Stomach (tissue), 4 donors: ENCODE data around the gene PYY.

ENCODE experiments used
- CTCF ChIP-seq, 7 experiments: fragments of 450-650 bp in 4 of 7; fragments of 200-600 bp in 3 of 7; sonication (generic) in 3 of 7; IDR thresholded peaks; one replicate each; pipeline ENCODE4 v1.5.1; 2016 to 2019; ENCODE audit warnings: antibody characterized with exemption in 7 of 7, control low read depth in 2 of 7, mild to moderate bottlenecking in 1 of 7
- EP300 ChIP-seq: sonication (generic); formaldehyde crosslinking; IDR thresholded peaks from one replicate; pipeline ENCODE4 v1.6.1; 2017; ENCODE audit warnings: antibody characterized with exemption
- POLR2A ChIP-seq, 4 donors: fragments of 450-650 bp; IDR thresholded peaks; one replicate each; pipeline ENCODE4 v1.6.1; 2016; ENCODE audit warnings: antibody characterized with exemption in 4 of 4, control low read depth in 2 of 4, mild to moderate bottlenecking in 1 of 4, moderate library complexity in 1 of 4
- POLR2AphosphoS5 ChIP-seq, 3 donors: sonication (generic); formaldehyde crosslinking; IDR thresholded peaks; one replicate each; pipeline ENCODE4 v1.6.1; 2016; ENCODE audit warnings: antibody characterized with exemption in 3 of 3

GRCh38 chr17:44002141-44002848 lies 48.6 kb upstream of the PYY start:
- TF ChIP-seq POLR2AphosphoS5 (IDR thresholded peaks at IDR 0.05) (no peak), CTCF (IDR thresholded peaks at IDR 0.05) (no peak), POLR2A (IDR thresholded peaks at IDR 0.05) (no peak), EP300 (no peak)
